SK-N-SH treated with all-trans-retinoic acid at 6 μM for 48 hours (cell line): ENCODE results near the gene CFAP61.

Experiments
- ATAC-seq: fragments of 200-7000 bp; cut with Tn5 transposase; 3 replicates; pipeline ENCODE4 v1.9.1; 2020; ENCODE audit warnings: mild to moderate bottlenecking, moderate library complexity
- ARNTL ChIP-seq: fragments of 450-650 bp; formaldehyde crosslinking; IDR thresholded peaks from 2 replicates; pipeline ENCODE4 v1.5.0; 2020; ENCODE audit warnings: low read depth, mild to moderate bottlenecking, moderate library complexity, borderline replicate concordance
- BACH2 ChIP-seq: fragments of 250-450 bp; sonication (Bioruptor Pico); IDR thresholded peaks from 2 replicates; pipeline ENCODE4 v1.9.0; 2021; ENCODE audit warnings: mild to moderate bottlenecking, borderline replicate concordance
- CSDC2 ChIP-seq: fragments of 250-450 bp; sonication (Bioruptor Pico); IDR thresholded peaks from 2 replicates; pipeline ENCODE4 v1.5.0; 2020; ENCODE audit warnings: mild to moderate bottlenecking, moderate library complexity
- ESRRG ChIP-seq: fragments of 250-450 bp; sonication (Bioruptor Pico); IDR thresholded peaks from 2 replicates; pipeline ENCODE4 v1.6.1; 2021; ENCODE audit warnings: mild to moderate bottlenecking
- GLIS3 ChIP-seq: fragments of 250-450 bp; sonication (Bioruptor Pico); IDR thresholded peaks from 2 replicates; pipeline ENCODE4 v1.5.0; 2020; ENCODE audit warnings: mild to moderate bottlenecking, moderate library complexity
- ISL1 ChIP-seq: fragments of 250-450 bp; sonication (Bioruptor Pico); IDR thresholded peaks from 2 replicates; pipeline ENCODE4 v2.1.2; 2022; ENCODE audit warnings: mild to moderate bottlenecking, moderate library complexity
- OSR1 ChIP-seq: fragments of 250-450 bp; sonication (Bioruptor Pico); IDR thresholded peaks from 2 replicates; pipeline ENCODE4 v1.8.0; 2022; ENCODE audit warnings: moderate library complexity, mild to moderate bottlenecking, inconsistent platforms
- POU6F1 ChIP-seq: fragments of 250-450 bp; sonication (Bioruptor Pico); IDR thresholded peaks from 2 replicates; pipeline ENCODE4 v1.8.0; 2021; ENCODE audit warnings: low read depth, mild to moderate bottlenecking, moderate library complexity, borderline replicate concordance
- PPARA ChIP-seq: fragments of 250-450 bp; sonication (Bioruptor Pico); IDR thresholded peaks from 2 replicates; pipeline ENCODE4 v1.5.0; 2020; ENCODE audit warnings: mild to moderate bottlenecking, borderline replicate concordance
- RARB ChIP-seq: fragments of 250-450 bp; sonication (Bioruptor Pico); IDR thresholded peaks from 2 replicates; pipeline ENCODE4 v1.8.0; 2021; ENCODE audit warnings: mild to moderate bottlenecking, moderate library complexity
- SNAI2 ChIP-seq: fragments of 250-450 bp; sonication (Bioruptor Pico); IDR thresholded peaks from 2 replicates; pipeline ENCODE4 v1.5.0; 2020; ENCODE audit warnings: mild to moderate bottlenecking, moderate library complexity
- TOX ChIP-seq: fragments of 250-450 bp; sonication (Bioruptor Pico); IDR thresholded peaks from 2 replicates; pipeline ENCODE4 v1.8.0; 2021; ENCODE audit warnings: mild to moderate bottlenecking, moderate library complexity, borderline replicate concordance
- TSHZ2 ChIP-seq: fragments of 250-450 bp; sonication (Bioruptor Pico); IDR thresholded peaks from 2 replicates; pipeline ENCODE4 v1.5.0; 2020; ENCODE audit warnings: mild to moderate bottlenecking, moderate library complexity
- ZC3H10 ChIP-seq: fragments of 250-450 bp; sonication (Bioruptor Pico); IDR thresholded peaks from 2 replicates; pipeline ENCODE4 v1.5.1; 2021; ENCODE audit warnings: mild to moderate bottlenecking, moderate library complexity
- ZFP3 ChIP-seq: fragments of 250-450 bp; sonication (Bioruptor Pico); IDR thresholded peaks from 2 replicates; pipeline ENCODE4 v1.5.0; 2020; ENCODE audit warnings: mild to moderate bottlenecking, moderate library complexity
- ZFP30 ChIP-seq: fragments of 450-650 bp; formaldehyde crosslinking; IDR thresholded peaks from 2 replicates; pipeline ENCODE4 v1.5.0; 2022; ENCODE audit warnings: mild to moderate bottlenecking, moderate library complexity
- ZNF565 ChIP-seq: fragments of 450-650 bp; formaldehyde crosslinking; conservative IDR thresholded peaks from 2 replicates; pipeline ENCODE4 v1.5.0; 2020; ENCODE audit warnings: low read depth, mild to moderate bottlenecking, moderate library complexity
- ZNF8 ChIP-seq: fragments of 450-650 bp; formaldehyde crosslinking; IDR thresholded peaks from 2 replicates; pipeline ENCODE4 v1.5.0; 2020; ENCODE audit warnings: mild to moderate bottlenecking, moderate library complexity
- TF ChIP-seq, protein P1 (sequence below): fragments of 250-450 bp; sonication (Bioruptor Pico); IDR thresholded peaks from 2 replicates; pipeline ENCODE4 v1.5.1; 2020; ENCODE audit warnings: low read depth, mild to moderate bottlenecking, moderate library complexity
- TF ChIP-seq, protein P2 (sequence below): fragments of 250-450 bp; sonication (Bioruptor Pico); IDR thresholded peaks from 2 replicates; pipeline ENCODE4 v1.8.0; 2020; ENCODE audit warnings: mild to moderate bottlenecking, moderate library complexity, borderline replicate concordance

CFAP61 gene

GRCh38 chr20:20027284-20027683 lies 25.0 kb upstream of the CFAP61 start:
- TF ChIP-seq PPARA (CRISPR knock-in tag) (no peak), ZNF8 (CRISPR knock-in tag) (no peak), POU6F1 (CRISPR knock-in tag) (no peak), GLIS3 (CRISPR knock-in tag) (no peak), ZFP3 (CRISPR knock-in tag) (no peak), TSHZ2 (CRISPR knock-in tag) (no peak), ZFP30 (CRISPR knock-in tag) (no peak), RARB (CRISPR knock-in tag) (no peak), BACH2 (CRISPR knock-in tag) (no peak), ZNF565 (CRISPR knock-in tag) (no peak), ARNTL (CRISPR knock-in tag) (no peak), ESRRG (CRISPR knock-in tag) (no peak), CSDC2 (CRISPR knock-in tag) (no peak), TOX (CRISPR knock-in tag) (no peak), ZC3H10 (CRISPR knock-in tag) (no peak)
- TF ChIP-seq, protein P1, sequence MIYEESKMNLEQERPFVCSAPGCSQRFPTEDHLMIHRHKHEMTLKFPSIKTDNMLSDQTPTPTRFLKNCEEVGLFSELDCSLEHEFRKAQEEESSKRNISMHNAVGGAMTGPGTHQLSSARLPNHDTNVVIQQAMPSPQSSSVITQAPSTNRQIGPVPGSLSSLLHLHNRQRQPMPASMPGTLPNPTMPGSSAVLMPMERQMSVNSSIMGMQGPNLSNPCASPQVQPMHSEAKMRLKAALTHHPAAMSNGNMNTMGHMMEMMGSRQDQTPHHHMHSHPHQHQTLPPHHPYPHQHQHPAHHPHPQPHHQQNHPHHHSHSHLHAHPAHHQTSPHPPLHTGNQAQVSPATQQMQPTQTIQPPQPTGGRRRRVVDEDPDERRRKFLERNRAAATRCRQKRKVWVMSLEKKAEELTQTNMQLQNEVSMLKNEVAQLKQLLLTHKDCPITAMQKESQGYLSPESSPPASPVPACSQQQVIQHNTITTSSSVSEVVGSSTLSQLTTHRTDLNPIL = no peak
- TF ChIP-seq, protein P2, sequence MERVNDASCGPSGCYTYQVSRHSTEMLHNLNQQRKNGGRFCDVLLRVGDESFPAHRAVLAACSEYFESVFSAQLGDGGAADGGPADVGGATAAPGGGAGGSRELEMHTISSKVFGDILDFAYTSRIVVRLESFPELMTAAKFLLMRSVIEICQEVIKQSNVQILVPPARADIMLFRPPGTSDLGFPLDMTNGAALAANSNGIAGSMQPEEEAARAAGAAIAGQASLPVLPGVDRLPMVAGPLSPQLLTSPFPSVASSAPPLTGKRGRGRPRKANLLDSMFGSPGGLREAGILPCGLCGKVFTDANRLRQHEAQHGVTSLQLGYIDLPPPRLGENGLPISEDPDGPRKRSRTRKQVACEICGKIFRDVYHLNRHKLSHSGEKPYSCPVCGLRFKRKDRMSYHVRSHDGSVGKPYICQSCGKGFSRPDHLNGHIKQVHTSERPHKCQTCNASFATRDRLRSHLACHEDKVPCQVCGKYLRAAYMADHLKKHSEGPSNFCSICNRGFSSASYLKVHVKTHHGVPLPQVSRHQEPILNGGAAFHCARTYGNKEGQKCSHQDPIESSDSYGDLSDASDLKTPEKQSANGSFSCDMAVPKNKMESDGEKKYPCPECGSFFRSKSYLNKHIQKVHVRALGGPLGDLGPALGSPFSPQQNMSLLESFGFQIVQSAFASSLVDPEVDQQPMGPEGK (CRISPR knock-in tag) = no peak
- ATAC-seq = no peak

DNA sequence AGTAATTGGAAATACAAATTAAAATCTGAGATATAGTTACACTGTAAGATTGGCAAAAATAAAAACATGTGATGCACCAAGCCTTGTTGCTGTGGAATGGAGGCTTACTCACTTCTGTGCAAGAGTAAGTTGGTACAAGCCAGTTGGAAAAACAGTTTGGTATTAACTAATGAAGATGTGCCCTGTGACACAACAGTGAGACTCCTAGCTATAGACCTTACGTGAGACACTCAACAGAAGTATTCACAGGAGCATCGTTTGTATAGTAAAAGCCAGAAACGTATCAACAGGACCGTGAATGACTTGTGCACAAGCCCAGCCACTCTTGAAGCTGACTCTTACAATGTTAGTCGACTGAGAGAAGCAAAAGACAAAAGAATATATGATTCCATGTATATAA lies 20.5 kb upstream of the CFAP61 start:
- TF ChIP-seq PPARA (CRISPR knock-in tag) (no peak), ESRRG (CRISPR knock-in tag) (no peak), ZFP3 (CRISPR knock-in tag) (no peak), BACH2 (CRISPR knock-in tag) (no peak), OSR1 (no peak), POU6F1 (CRISPR knock-in tag) (no peak), ISL1 (CRISPR knock-in tag) (no peak), TOX (CRISPR knock-in tag) (no peak), ARNTL (CRISPR knock-in tag) (no peak), ZC3H10 (CRISPR knock-in tag) (no peak), SNAI2 (no peak), ZFP30 (CRISPR knock-in tag) (no peak), ZNF8 (CRISPR knock-in tag) (no peak), RARB (CRISPR knock-in tag) (no peak)
- TF ChIP-seq, protein P1 = no peak
- ATAC-seq = no peak
